ENCODE results near the gene NFX1. TPM values are rescaled to one million over a fixed set of nuclear protein-coding genes. Genes with fewer than 3 reads are reported as not detected.
"Not testable (repeated sequence)": the region's sequence is repeated elsewhere in the genome, so short reads cannot be mapped to it uniquely, and the experiment has no call there.

The NFX1 gene
- total RNA-seq, 2 experiments from 2014 or later, result 38.8 to 39.8 TPM

GRCh38 chr9:33311953-33312352, 21.6 kb downstream of the NFX1 start:
- Mint-ChIP-seq H3K27ac (no peak overlapping the region), H3K36me3 (ENCODE audit: low read depth) (peaks cover 60% of the 10 kb centered on the region), H3K4me1 (ENCODE audit: low read depth) (peaks cover 3% of the 10 kb centered on the region), H3K9me3 (ENCODE audit: insufficient read depth) (no peaks in the 10 kb centered on the region), H3K4me3 (no peak overlapping the region), H3K27me3 (ENCODE audit: low read depth) (no peaks in the 10 kb centered on the region)
- DNase-seq, result no peak
- POLR2A ChIA-PET, result no interaction called here
- CTCF ChIA-PET, result interaction anchor here (1.6 kb wide), 1 partner anchor 25 kb away, joined by 3 read pairs; no protein-coding TSS in a partner anchor
- ATAC-seq, result no peak

- no peak for ATAC-seq
- no peak for DNase-seq
- CTCF ChIA-PET, result interaction anchor here (1.2 kb wide), 1 partner anchor 137 kb away, joined by 3 read pairs; no protein-coding TSS in a partner anchor
- H3K9me3 Mint-ChIP-seq (ENCODE audit: insufficient read depth), result no peaks in the 10 kb centered on the region
- peaks cover 3% of the 10 kb centered on the region for H3K4me1 Mint-ChIP-seq (ENCODE audit: low read depth)
- H3K36me3 Mint-ChIP-seq (ENCODE audit: low read depth), result peaks cover 63% of the 10 kb centered on the region
- H3K27ac Mint-ChIP-seq, result no peak overlapping the region
- H3K4me3 Mint-ChIP-seq, result no peak overlapping the region
- no peaks in the 10 kb centered on the region for H3K27me3 Mint-ChIP-seq (ENCODE audit: low read depth)
- POLR2A ChIA-PET, result no interaction called here
Measured at GRCh38 chr9:33315371-33315770, 25.1 kb downstream of the NFX1 start.

DNA sequence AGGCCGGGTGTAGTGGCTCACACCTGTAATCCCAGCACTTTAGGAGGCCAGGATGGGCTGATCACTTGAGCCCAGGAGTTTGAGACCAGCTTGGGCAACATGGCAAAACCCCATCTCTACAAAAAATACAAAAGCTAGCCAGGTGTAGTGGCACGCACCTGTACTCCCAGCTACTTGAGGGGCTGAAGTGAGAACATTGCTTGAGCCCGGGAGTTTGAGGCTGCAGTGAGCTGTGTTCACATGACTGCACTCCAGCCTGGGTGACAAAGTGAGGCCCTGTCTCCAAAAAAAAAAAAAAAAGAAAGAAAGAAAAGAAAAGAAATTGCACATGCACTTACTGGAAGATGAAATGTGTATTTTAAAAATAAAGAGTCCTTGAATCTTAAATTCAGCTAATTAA, 26.8 kb downstream of the NFX1 start:
- H3K4me1 Mint-ChIP-seq (ENCODE audit: low read depth), result not testable (repeated sequence)
- CTCF ChIA-PET, result interaction anchor here (1.1 to 1.2 kb wide), 2 partner anchors 32 to 58 kb away, joined by 4 to 5 read pairs; no protein-coding TSS in a partner anchor

GRCh38 chr9:33318225-33318624, 27.9 kb downstream of the NFX1 start:
- Mint-ChIP-seq H3K4me1 (ENCODE audit: low read depth) (no peaks in the 10 kb centered on the region), H3K27ac (no peak overlapping the region), H3K9me3 (ENCODE audit: insufficient read depth) (no peaks in the 10 kb centered on the region), H3K36me3 (ENCODE audit: low read depth) (peaks cover 64% of the 10 kb centered on the region), H3K4me3 (no peak overlapping the region), H3K27me3 (ENCODE audit: low read depth) (no peaks in the 10 kb centered on the region)
- ChIA-PET POLR2A (interaction anchor here (0.6 kb wide), 1 partner anchor 226 kb away, joined by 3 read pairs; no protein-coding TSS in a partner anchor), CTCF (interaction anchor here (1.3 kb wide), 1 partner anchor 135 kb away, joined by 4 read pairs; no protein-coding TSS in a partner anchor)
- ATAC-seq (no peak), DNase-seq (no peak)

More for the DNA sequence above, 26.8 kb downstream of the NFX1 start:
- not testable (repeated sequence) for ATAC-seq; H3K9me3 Mint-ChIP-seq (ENCODE audit: insufficient read depth); H3K27ac Mint-ChIP-seq; DNase-seq; H3K27me3 Mint-ChIP-seq (ENCODE audit: low read depth); H3K4me3 Mint-ChIP-seq
- H3K36me3 Mint-ChIP-seq (ENCODE audit: low read depth), result peaks cover 62% of the 10 kb centered on the region
- POLR2A ChIA-PET, result interaction anchor here (0.5 to 1.3 kb wide), 3 partner anchors 15 to 835 kb away, joined by 3 read pairs; partner anchors contain the start of gene NFX1

GRCh38 chr9:33318781-33319180, 28.5 kb downstream of the NFX1 start:
- ChIA-PET CTCF (interaction anchor here (1.3 kb wide), 1 partner anchor 135 kb away, joined by 4 read pairs; no protein-coding TSS in a partner anchor), POLR2A (interaction anchor here (0.6 kb wide), 1 partner anchor 226 kb away, joined by 3 read pairs; no protein-coding TSS in a partner anchor)
- Mint-ChIP-seq H3K27ac (no peak overlapping the region), H3K36me3 (ENCODE audit: low read depth) (peaks cover 59% of the 10 kb centered on the region), H3K4me1 (ENCODE audit: low read depth) (no peaks in the 10 kb centered on the region), H3K27me3 (ENCODE audit: low read depth) (no peaks in the 10 kb centered on the region), H3K9me3 (ENCODE audit: insufficient read depth) (no peaks in the 10 kb centered on the region), H3K4me3 (no peak overlapping the region)
- no peak for DNase-seq
- no peak for ATAC-seq

DNA sequence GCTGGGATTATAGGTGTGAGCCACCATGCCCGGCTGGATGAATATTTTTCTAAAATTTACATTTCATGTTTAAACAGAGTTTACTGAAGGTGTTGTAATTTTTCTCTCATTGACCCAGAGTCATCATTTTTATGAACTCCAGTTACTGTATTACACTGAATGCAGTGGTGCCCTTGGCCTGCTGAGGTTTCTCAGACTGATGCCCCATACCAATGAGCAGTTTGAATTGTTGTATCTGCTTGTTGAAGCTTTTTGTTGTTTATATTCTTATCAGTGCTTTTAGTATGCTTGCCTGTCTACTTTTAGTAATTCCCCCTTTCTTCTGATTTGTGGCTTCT, 29.9 kb downstream of the NFX1 start:
- ChIA-PET CTCF (interaction anchor here (0.7 to 1.8 kb wide), 2 partner anchors 146 to 253 kb away, joined by 3 to 5 read pairs; no protein-coding TSS in a partner anchor), POLR2A (interaction anchor here (1.0 to 1.1 kb wide), 2 partner anchors 10 to 30 kb away, joined by 3 read pairs; partner anchors contain the start of gene NFX1)
- DNase-seq, result no peak
- ATAC-seq, result no peak
- Mint-ChIP-seq H3K36me3 (ENCODE audit: low read depth) (peaks cover 62% of the 10 kb centered on the region), H3K4me3 (no peak overlapping the region), H3K9me3 (ENCODE audit: insufficient read depth) (no peaks in the 10 kb centered on the region), H3K27ac (no peak overlapping the region), H3K27me3 (ENCODE audit: low read depth) (no peaks in the 10 kb centered on the region), H3K4me1 (ENCODE audit: low read depth) (no peaks in the 10 kb centered on the region)

DNA sequence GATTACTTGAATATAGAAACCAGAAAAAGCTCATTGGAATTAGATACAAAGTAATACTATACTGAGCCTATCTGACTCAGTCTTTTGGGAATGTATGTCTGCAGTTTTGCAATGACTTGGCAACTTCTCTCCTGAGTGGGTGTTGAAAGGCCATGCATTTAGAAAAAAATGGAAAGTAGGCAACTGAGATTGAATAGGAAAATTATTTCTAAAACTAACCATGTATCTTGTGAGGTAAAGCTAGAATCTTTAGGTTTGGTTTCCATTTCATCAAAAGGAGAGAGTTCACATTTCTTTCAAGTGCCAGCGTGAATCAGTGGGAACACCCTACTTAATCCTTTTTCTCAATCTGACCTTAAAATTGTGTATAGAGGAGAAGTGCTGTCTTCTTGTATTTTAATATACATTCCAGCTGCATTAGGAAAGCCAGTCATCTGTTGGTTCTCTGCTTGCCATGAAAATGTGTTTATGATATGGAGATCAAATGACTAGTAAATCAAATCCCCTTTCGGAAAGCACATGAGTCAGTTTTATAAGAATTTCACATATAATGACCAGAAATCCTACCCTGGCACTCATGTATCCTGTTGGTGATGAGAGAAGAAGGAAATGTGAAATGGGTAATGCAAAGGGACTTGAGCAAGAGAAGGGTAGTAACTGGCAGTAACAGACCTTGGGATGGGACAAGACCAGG, 30.4 kb downstream of the NFX1 start:
- DNase-seq (no peak), ATAC-seq (no peak)
- Mint-ChIP-seq H3K27ac (no peak overlapping the region), H3K27me3 (ENCODE audit: low read depth) (no peaks in the 10 kb centered on the region), H3K4me1 (ENCODE audit: low read depth) (no peaks in the 10 kb centered on the region), H3K36me3 (ENCODE audit: low read depth) (peaks cover 58% of the 10 kb centered on the region), H3K9me3 (ENCODE audit: insufficient read depth) (no peaks in the 10 kb centered on the region), H3K4me3 (no peak overlapping the region)
- ChIA-PET CTCF (interaction anchor here (0.7 to 1.8 kb wide), 2 partner anchors 146 to 253 kb away, joined by 3 to 5 read pairs; no protein-coding TSS in a partner anchor), POLR2A (interaction anchor here (1.0 to 1.1 kb wide), 2 partner anchors 11 to 30 kb away, joined by 3 read pairs; partner anchors contain the start of gene NFX1)

- no peaks in the 10 kb centered on the region for H3K9me3 Mint-ChIP-seq (ENCODE audit: insufficient read depth)
- DNase-seq (no peak), ATAC-seq (no peak)
- H3K36me3 Mint-ChIP-seq (ENCODE audit: low read depth), result peaks cover 58% of the 10 kb centered on the region
- CTCF ChIA-PET, result no interaction called here
- no peaks in the 10 kb centered on the region for H3K27me3 Mint-ChIP-seq (ENCODE audit: low read depth)
- H3K4me1 Mint-ChIP-seq (ENCODE audit: low read depth), result no peaks in the 10 kb centered on the region
- POLR2A ChIA-PET, result no interaction called here
- no peak overlapping the region for H3K27ac Mint-ChIP-seq
- H3K4me3 Mint-ChIP-seq, result no peak overlapping the region
Measured at GRCh38 chr9:33329117-33329563, 38.8 kb downstream of the NFX1 start.

GRCh38 chr9:33329979-33330378, 39.7 kb downstream of the NFX1 start:
- ChIA-PET CTCF (interaction anchor here (0.7 to 1.4 kb wide), 2 partner anchors 45 to 46 kb away, joined by 3 to 4 read pairs; no protein-coding TSS in a partner anchor), POLR2A (no interaction called here)
- DNase-seq (no peak), ATAC-seq (no peak)
- no peak overlapping the region for H3K27ac Mint-ChIP-seq
- H3K36me3 Mint-ChIP-seq (ENCODE audit: low read depth), result peaks cover 62% of the 10 kb centered on the region
- no peaks in the 10 kb centered on the region for H3K9me3 Mint-ChIP-seq (ENCODE audit: insufficient read depth)
- no peaks in the 10 kb centered on the region for H3K4me1 Mint-ChIP-seq (ENCODE audit: low read depth)
- H3K27me3 Mint-ChIP-seq (ENCODE audit: low read depth), result no peaks in the 10 kb centered on the region
- no peak overlapping the region for H3K4me3 Mint-ChIP-seq

DNA sequence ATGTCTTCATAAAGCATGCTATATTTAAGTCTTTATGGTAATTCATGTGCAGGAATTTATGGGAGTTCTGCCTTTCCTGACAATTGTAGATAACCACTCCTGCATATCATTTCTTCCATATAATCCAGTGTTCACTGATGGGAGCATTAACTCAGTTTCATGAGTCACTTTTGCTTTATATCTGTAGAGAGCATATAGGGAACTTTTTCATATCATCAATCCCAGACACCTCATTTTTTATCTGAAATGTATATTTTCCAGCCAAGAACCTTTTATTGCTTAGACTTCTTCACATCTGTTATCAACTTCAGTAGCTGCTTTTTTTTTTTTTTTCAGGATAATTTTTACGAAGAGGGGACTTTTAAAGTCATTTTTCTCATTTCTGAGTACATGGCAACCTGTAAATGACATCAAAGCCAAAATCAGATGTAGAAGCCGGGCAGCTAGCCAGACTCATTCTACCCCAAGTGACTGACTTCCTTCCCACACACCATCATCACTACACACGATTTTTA, 41.1 kb downstream of the NFX1 start:
- CTCF ChIA-PET, result interaction anchor here (1.0 to 2.1 kb wide), 3 partner anchors 44 to 122 kb away, joined by 3 to 5 read pairs (median 4); no protein-coding TSS in a partner anchor
- Mint-ChIP-seq H3K27ac (peak overlapping the region; percentile 12), H3K4me1 (ENCODE audit: low read depth) (no peaks in the 10 kb centered on the region), H3K4me3 (no peak overlapping the region), H3K27me3 (ENCODE audit: low read depth) (no peaks in the 10 kb centered on the region), H3K9me3 (ENCODE audit: insufficient read depth) (no peaks in the 10 kb centered on the region), H3K36me3 (ENCODE audit: low read depth) (peaks cover 63% of the 10 kb centered on the region)
- POLR2A ChIA-PET, result no interaction called here
- ATAC-seq (no peak), DNase-seq (no peak)

- DNase-seq (no peak), ATAC-seq (no peak)
- POLR2A ChIA-PET, result interaction anchor here (0.8 kb wide), 1 partner anchor 15 kb away, joined by 3 read pairs; no protein-coding TSS in a partner anchor
- no peaks in the 10 kb centered on the region for H3K4me1 Mint-ChIP-seq (ENCODE audit: low read depth)
- no peaks in the 10 kb centered on the region for H3K9me3 Mint-ChIP-seq (ENCODE audit: insufficient read depth)
- H3K36me3 Mint-ChIP-seq (ENCODE audit: low read depth), result peaks cover 63% of the 10 kb centered on the region
- peak overlapping the region; percentile 12 for H3K27ac Mint-ChIP-seq
- H3K4me3 Mint-ChIP-seq, result no peak overlapping the region
- H3K27me3 Mint-ChIP-seq (ENCODE audit: low read depth), result no peaks in the 10 kb centered on the region
- CTCF ChIA-PET, result interaction anchor here (1.0 to 2.1 kb wide), 3 partner anchors 43 to 121 kb away, joined by 3 to 5 read pairs (median 4); no protein-coding TSS in a partner anchor
Measured at GRCh38 chr9:33332011-33332410, 41.7 kb downstream of the NFX1 start.
